LNCaP clone FGC (cell line): ENCODE measurements around the gene MAPK6.
"Not testable (repeated sequence)": the region's sequence is repeated elsewhere in the genome, so short reads cannot be mapped to it uniquely, and the experiment has no call there.

Source experiments
- DNase-seq: peaks from one replicate; pipeline ENCODE4 v3.0.0-alpha.2; 2011; ENCODE audit warnings: low read depth
- H3K4me3 ChIP-seq: 2 replicates; pipeline ENCODE4 v1.5.1; 2011; ENCODE audit warnings: mild to moderate bottlenecking, low read depth, low read length, control low read depth
- TF ChIP-seq, protein P1 (sequence below): IDR thresholded peaks from 2 replicates; pipeline ENCODE4 v1.5.1; 2012; ENCODE audit warnings: mild to moderate bottlenecking; ENCODE audit not compliant: control insufficient read depth, insufficient read depth; ENCODE audit errors: extremely low read depth

MAPK6 gene

DNA sequence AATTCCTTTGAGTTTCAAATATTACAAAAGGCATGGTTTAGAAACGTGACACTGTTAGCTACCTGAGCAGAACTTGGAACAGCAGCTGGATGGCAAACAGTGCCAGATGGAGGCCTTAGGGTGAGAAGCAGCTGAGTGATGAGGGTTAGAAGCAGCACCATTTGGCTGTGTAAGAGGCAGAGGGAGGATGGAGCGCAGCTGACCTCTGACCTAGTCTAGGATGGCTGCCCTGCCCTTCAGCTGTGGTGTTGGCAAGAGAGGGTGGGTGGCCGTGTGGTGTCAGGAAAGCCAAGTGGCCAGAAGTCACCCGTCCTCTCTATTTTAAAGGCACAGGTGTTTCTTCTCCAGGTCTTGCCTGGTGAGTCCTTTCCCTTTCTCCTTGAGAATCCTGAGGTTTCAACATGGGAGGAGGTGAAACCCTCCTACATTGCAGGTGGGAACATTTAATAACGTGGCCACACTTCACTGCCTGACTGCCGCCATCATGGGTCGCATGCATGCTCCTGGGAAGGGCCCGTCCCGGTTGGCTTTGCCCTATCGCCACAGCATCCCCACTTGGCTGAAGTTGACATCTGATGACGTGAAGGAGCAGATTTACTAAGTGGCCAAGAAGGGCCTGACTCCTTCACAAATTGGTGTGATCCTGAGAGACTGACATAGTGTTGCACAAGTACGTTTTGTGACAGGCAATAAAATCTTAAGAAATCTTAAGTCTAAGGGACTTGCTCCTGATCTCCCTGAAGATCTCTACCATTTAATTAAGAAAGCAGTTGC is 76.0 kb downstream of the MAPK6 start:
- TF ChIP-seq, protein P1, sequence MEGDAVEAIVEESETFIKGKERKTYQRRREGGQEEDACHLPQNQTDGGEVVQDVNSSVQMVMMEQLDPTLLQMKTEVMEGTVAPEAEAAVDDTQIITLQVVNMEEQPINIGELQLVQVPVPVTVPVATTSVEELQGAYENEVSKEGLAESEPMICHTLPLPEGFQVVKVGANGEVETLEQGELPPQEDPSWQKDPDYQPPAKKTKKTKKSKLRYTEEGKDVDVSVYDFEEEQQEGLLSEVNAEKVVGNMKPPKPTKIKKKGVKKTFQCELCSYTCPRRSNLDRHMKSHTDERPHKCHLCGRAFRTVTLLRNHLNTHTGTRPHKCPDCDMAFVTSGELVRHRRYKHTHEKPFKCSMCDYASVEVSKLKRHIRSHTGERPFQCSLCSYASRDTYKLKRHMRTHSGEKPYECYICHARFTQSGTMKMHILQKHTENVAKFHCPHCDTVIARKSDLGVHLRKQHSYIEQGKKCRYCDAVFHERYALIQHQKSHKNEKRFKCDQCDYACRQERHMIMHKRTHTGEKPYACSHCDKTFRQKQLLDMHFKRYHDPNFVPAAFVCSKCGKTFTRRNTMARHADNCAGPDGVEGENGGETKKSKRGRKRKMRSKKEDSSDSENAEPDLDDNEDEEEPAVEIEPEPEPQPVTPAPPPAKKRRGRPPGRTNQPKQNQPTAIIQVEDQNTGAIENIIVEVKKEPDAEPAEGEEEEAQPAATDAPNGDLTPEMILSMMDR = no peak

DNA sequence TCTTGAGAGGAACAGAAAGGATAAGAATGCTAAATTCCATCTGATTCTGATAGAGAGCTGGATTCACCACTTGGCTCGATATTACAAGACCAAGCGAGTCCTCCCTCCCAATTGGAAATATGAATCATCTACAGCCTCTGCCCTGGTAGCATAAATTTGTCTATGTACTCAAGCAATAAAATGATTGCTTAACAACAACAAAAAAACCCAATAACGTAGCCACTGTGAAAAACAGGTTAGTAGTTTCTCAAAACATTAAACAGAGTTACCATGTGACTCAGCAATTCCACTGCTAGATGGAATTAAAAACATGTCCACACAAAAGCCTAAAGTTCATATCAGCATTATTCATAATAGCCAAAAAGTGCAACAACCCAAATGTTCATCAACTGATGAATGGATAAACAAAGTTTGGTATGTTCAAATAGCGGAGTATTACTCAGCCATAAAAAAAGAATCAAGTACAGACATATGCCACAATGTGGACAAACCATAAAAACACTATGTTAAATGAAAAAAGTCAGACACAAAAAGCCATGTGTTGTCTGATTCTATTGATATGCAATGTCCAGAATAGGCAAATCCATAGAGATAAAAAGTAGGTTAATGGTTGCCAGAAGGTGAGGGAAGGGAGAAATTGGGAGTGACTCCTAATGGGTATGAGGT is 76.7 kb downstream of the MAPK6 start:
- no peak for DNase-seq
- H3K4me3 ChIP-seq = no peak overlapping the region
- TF ChIP-seq, protein P1 = no peak

More for the DNA sequence above, 76.0 kb downstream of the MAPK6 start:
- DNase-seq = no peak
- no peak overlapping the region for H3K4me3 ChIP-seq

DNA sequence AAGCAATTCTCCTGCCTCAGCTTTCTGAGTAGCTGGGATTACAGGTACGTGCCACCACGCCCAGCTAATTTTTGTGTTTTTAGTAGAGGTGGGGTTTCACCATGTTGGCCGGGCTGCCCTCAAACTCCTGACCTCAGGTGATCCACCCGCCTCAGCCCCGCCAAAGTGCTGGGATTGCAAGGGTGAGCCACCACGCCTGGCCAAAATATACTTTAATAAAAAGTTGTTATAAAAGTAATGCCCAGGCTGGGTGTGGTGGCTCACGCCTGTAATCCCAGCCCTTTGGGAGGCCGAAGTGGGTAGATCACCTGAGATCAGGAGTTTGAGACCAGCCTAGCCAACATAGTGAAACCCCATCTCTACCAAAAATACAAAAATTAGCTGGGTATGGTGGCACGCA is 77.5 kb downstream of the MAPK6 start:
- H3K4me3 ChIP-seq, DNase-seq: not testable (repeated sequence)

GRCh38 chr15:52097180-52097579 is 78.2 kb downstream of the MAPK6 start:
- no peak overlapping the region for H3K4me3 ChIP-seq
- TF ChIP-seq, protein P1 = no peak
- DNase-seq = no peak

- no peak overlapping the region for H3K4me3 ChIP-seq
- TF ChIP-seq, protein P1 = no peak
- DNase-seq = no peak
Observed at GRCh38 chr15:52098323-52098722, 79.3 kb downstream of the MAPK6 start.

GRCh38 chr15:52099651-52100272 is 80.7 kb downstream of the MAPK6 start:
- TF ChIP-seq, protein P1 = no peak
- no peak overlapping the region for H3K4me3 ChIP-seq
- DNase-seq = no peak

- no peak for DNase-seq
- TF ChIP-seq, protein P1 = no peak
- H3K4me3 ChIP-seq = no peak overlapping the region
Observed at GRCh38 chr15:52100807-52101442, 81.9 kb downstream of the MAPK6 start.
